H1 (cell line): ENCODE data around the gene GP1BB. TPM values are rescaled to one million over a fixed set of nuclear protein-coding genes. Genes with fewer than 3 reads are reported as not detected.

Experiments
- CTCF ChIA-PET: fragments of 300-600 bp; sonication (Branson Sonifier 250); formaldehyde crosslinking; loops from one replicate; lab custom pipeline; 2021; ENCODE audit not compliant: partially characterized antibody; lab: Charles Lee
- POLR2A ChIA-PET: fragments of 300-600 bp; sonication (Branson Sonifier 250); formaldehyde crosslinking; loops from one replicate; lab custom pipeline; 2021; ENCODE audit warnings: inconsistent platforms; ENCODE audit not compliant: partially characterized antibody; lab: Charles Lee
- DNase-seq, 2 experiments: peaks; one replicate each; pipeline versions ENCODE4 v3.0.0 to v3.0.0-alpha.2; 2010 to 2022; ENCODE audit warnings: low spot score in 2 of 2, low read depth in 1 of 2, mixed read lengths in 1 of 2
- FAIRE-seq: peaks from 2 replicates; lab custom pipeline; 2011; peaks lifted over from hg19 to GRCh38; lab: Jason Lieb, UNC
- H2AFZ ChIP-seq: 2 replicates; pipeline ENCODE4 v1.8.1; 2012; ENCODE audit warnings: low read length, inconsistent platforms
- H2AK5ac ChIP-seq: 2 replicates; pipeline ENCODE4 v1.6.1; 2013; ENCODE audit warnings: low read depth, low read length
- H2BK120ac ChIP-seq: replicated peaks from 2 replicates; pipeline ENCODE3; 2013; ENCODE audit warnings: low read depth, low read length, inconsistent platforms
- H2BK12ac ChIP-seq: 2 replicates; pipeline ENCODE4 v1.6.1; 2013; ENCODE audit warnings: low read depth, low read length
- H2BK15ac ChIP-seq: 2 replicates; pipeline ENCODE4 v1.6.1; 2013; ENCODE audit warnings: low read length
- H2BK20ac ChIP-seq: 2 replicates; pipeline ENCODE4 v1.6.1; 2013; ENCODE audit warnings: low read length
- H2BK5ac ChIP-seq: 2 replicates; pipeline ENCODE4 v1.6.1; 2013; ENCODE audit warnings: low read depth, low read length
- H3K14ac ChIP-seq: 2 replicates; pipeline ENCODE4 v1.6.1; 2013; ENCODE audit warnings: inconsistent platforms; ENCODE audit not compliant: insufficient read length
- H3K18ac ChIP-seq: 2 replicates; pipeline ENCODE4 v1.6.1; 2013; ENCODE audit warnings: low read length; ENCODE audit errors: extremely low read depth
- H3K23ac ChIP-seq: 2 replicates; pipeline ENCODE4 v1.6.1; 2013; ENCODE audit warnings: inconsistent platforms; ENCODE audit not compliant: insufficient read length
- H3K23me2 ChIP-seq: 2 replicates; pipeline ENCODE4 v1.6.1; 2013; ENCODE audit warnings: low read depth, low read length
- H3K27ac ChIP-seq: 2 replicates; pipeline ENCODE4 v1.6.1; 2011; ENCODE audit warnings: low read depth, low read length, inconsistent platforms
- H3K27me3 ChIP-seq, 4 experiments: replicated peaks in 1 of 4; 1 replicate in 1 of 4; 2 replicates in 3 of 4; pipeline versions ENCODE4 v1.6.1 to v1.8.1; 2011 to 2013; ENCODE audit warnings: low read length in 3 of 4, mild to moderate bottlenecking in 3 of 4, inconsistent platforms in 2 of 4, mixed read lengths in 2 of 4, moderate library complexity in 1 of 4; ENCODE audit not compliant: control insufficient read depth in 3 of 4, insufficient read depth in 3 of 4; ENCODE audit errors: extremely low read depth in 1 of 4
- H3K36me3 ChIP-seq, 4 experiments: 2 replicates each; pipeline versions ENCODE4 v1.6.1 to v1.8.1; 2011 to 2013; ENCODE audit warnings: mild to moderate bottlenecking in 4 of 4, low read length in 3 of 4, moderate library complexity in 2 of 4, control low read depth in 1 of 4, inconsistent platforms in 1 of 4; ENCODE audit not compliant: insufficient read depth in 4 of 4, control insufficient read depth in 2 of 4
- H3K4ac ChIP-seq: replicated peaks from 2 replicates; pipeline ENCODE3; 2013; ENCODE audit warnings: low read length, low read depth, mixed read lengths, inconsistent platforms; ENCODE audit not compliant: insufficient read length
- H3K4me1 ChIP-seq, 4 experiments: replicated peaks in 1 of 4; 1 replicate in 1 of 4; 2 replicates in 3 of 4; pipeline versions ENCODE4 v1.6.1 to v1.8.1; 2011 to 2013; ENCODE audit warnings: low read length in 3 of 4, inconsistent platforms in 2 of 4, mixed read lengths in 1 of 4; ENCODE audit not compliant: insufficient read depth in 4 of 4, control insufficient read depth in 3 of 4
- H3K4me2 ChIP-seq, 2 experiments: 2 replicates each; pipeline versions ENCODE4 v1.6.1 to v1.8.1; 2011 to 2013; ENCODE audit warnings: low read depth in 2 of 2, low read length in 2 of 2, control low read depth in 1 of 2, inconsistent platforms in 1 of 2, mild to moderate bottlenecking in 1 of 2; ENCODE audit not compliant: insufficient read depth in 1 of 2
- H3K4me3 ChIP-seq, 4 experiments: fragments of 200-600, 300-600 bp in 1 of 4; sonication (generic), shearing (Covaris generic), sonication (Bioruptor Twin) in 1 of 4; 2 replicates each; pipeline versions ENCODE4 v1.5.1 to v1.8.1; 2011 to 2016; ENCODE audit warnings: low read length in 4 of 4, low read depth in 3 of 4, control low read depth in 2 of 4, inconsistent platforms in 2 of 4, mild to moderate bottlenecking in 2 of 4, mixed read lengths in 1 of 4, moderate library complexity in 1 of 4; ENCODE audit not compliant: insufficient read depth in 2 of 4; ENCODE audit errors: extremely low read depth in 1 of 4
- H3K56ac ChIP-seq: replicated peaks from 2 replicates; pipeline ENCODE3; 2013; ENCODE audit warnings: low read depth, mild to moderate bottlenecking, mixed read lengths, low read length, inconsistent platforms; ENCODE audit not compliant: insufficient read length
- H3K79me1 ChIP-seq: 2 replicates; pipeline ENCODE4 v1.6.1; 2013; ENCODE audit warnings: low read depth, low read length, control low read depth
- H3K79me2 ChIP-seq, 2 experiments: 2 replicates each; pipeline versions ENCODE4 v1.6.1 to v1.8.1; 2012 to 2013; ENCODE audit warnings: low read length in 2 of 2, mild to moderate bottlenecking in 2 of 2, inconsistent platforms in 1 of 2; ENCODE audit not compliant: insufficient read depth in 2 of 2, control insufficient read depth in 1 of 2
- H3K9ac ChIP-seq, 4 experiments: replicated peaks in 1 of 4; 1 replicate in 1 of 4; 2 replicates in 3 of 4; pipeline versions ENCODE4 v1.6.1 to v1.8.1; 2011 to 2013; ENCODE audit warnings: low read depth in 3 of 4, low read length in 3 of 4, control low read depth in 2 of 4, mild to moderate bottlenecking in 2 of 4, moderate library complexity in 2 of 4, inconsistent platforms in 1 of 4; ENCODE audit errors: extremely low read depth in 1 of 4
- H3K9me3 ChIP-seq, 2 experiments: 2 replicates each; pipeline versions ENCODE4 v1.6.1 to v1.8.1; 2012 to 2013; ENCODE audit warnings: mild to moderate bottlenecking in 2 of 2, moderate library complexity in 2 of 2, control low read depth in 1 of 2, inconsistent platforms in 1 of 2, low read depth in 1 of 2, low read length in 1 of 2, mixed read lengths in 1 of 2; ENCODE audit not compliant: insufficient read depth in 2 of 2
- H4K20me1 ChIP-seq, 2 experiments: replicated peaks in 1 of 2; 2 replicates each; pipeline versions ENCODE3 to v1.8.1; 2011 to 2013; ENCODE audit warnings: inconsistent platforms in 2 of 2, low read length in 2 of 2, mild to moderate bottlenecking in 1 of 2; ENCODE audit not compliant: insufficient read depth in 2 of 2, control insufficient read depth in 1 of 2
- H4K5ac ChIP-seq: 2 replicates; pipeline ENCODE4 v1.6.1; 2013; ENCODE audit warnings: low read length, low read depth, mixed read lengths, inconsistent platforms; ENCODE audit not compliant: insufficient read length
- H4K8ac ChIP-seq: 2 replicates; pipeline ENCODE4 v1.8.0; 2013; ENCODE audit warnings: mild to moderate bottlenecking, moderate library complexity, low read length, inconsistent platforms; ENCODE audit not compliant: insufficient read depth; ENCODE audit errors: extremely low read depth
- H4K91ac ChIP-seq: replicated peaks from 2 replicates; pipeline ENCODE3; 2013; ENCODE audit warnings: low read length, mixed read lengths, inconsistent platforms; ENCODE audit not compliant: insufficient read length
- EP300 ChIP-seq, 2 experiments: IDR thresholded peaks; 1 replicate in 1 of 2; 2 replicates in 1 of 2; pipeline ENCODE4 v1.6.1; 2011 to 2012; ENCODE audit warnings: low read depth in 2 of 2, low read length in 2 of 2, mild to moderate bottlenecking in 2 of 2, borderline replicate concordance in 1 of 2, inconsistent platforms in 1 of 2, moderate library complexity in 1 of 2
- SAP30 ChIP-seq: fragments of 300-600 bp; sonication (generic); IDR thresholded peaks from 2 replicates; pipeline ENCODE4 v1.7.1; 2012; ENCODE audit warnings: low read length, moderate library complexity, mild to moderate bottlenecking, inconsistent platforms; ENCODE audit not compliant: insufficient read depth, insufficient replicate concordance
- SP1 ChIP-seq: IDR thresholded peaks from 2 replicates; pipeline ENCODE4 v1.6.1; 2011; ENCODE audit warnings: low read depth, low read length
- WGBS, 2 experiments: shearing (Covaris generic) in 1 of 2; methylation state at CpG; one replicate each; pipeline versions ENCODE4 v1.1.6 to v1.1.7; 2013 to 2015; ENCODE audit warnings: low lambda C conversion rate in 2 of 2, mixed read lengths in 2 of 2, inconsistent platforms in 1 of 2, low coverage in 1 of 2, missing lambda C conversion rate in 1 of 2; ENCODE audit not compliant: insufficient replicate concordance in 2 of 2, insufficient coverage in 1 of 2, insufficient read length in 1 of 2; ENCODE audit errors: extremely low coverage in 1 of 2, missing lambda C conversion rate in 1 of 2; 5-methylcytosine and 5-hydroxymethylcytosine counted together
- polyA plus RNA-seq, 7 experiments: library from polyadenylated mRNA; depleted of rRNA in 3 of 7; stranded (reverse) in 5 of 7; unstranded in 2 of 7; fragments of >200 nt in 5 of 7; fragments of 200-250 nt in 2 of 7; gene quantifications; 1 replicate in 5 of 7; 2 replicates in 1 of 7; 4 replicates in 1 of 7; pipeline versions ENCODE4 v1.2.1 to v1.2.3, GENCODE V29; 2011 to 2013; ENCODE audit warnings: missing spikeins in 2 of 7, mixed read lengths in 2 of 7
- total RNA-seq: library from RNA; stranded (reverse); fragmentation: NEBNext Ultra II Directional; extraction: Animal tissue kit (Norgen Biotek cat#: 25700); gene quantifications from 2 replicates; pipeline ENCODE4 v1.2.1, GENCODE V29; 2021

GP1BB gene
- total and polyA plus RNA-seq, 2 of the 8 experiments (the other 6 are each of a cell fraction or from before 2014, with no cell fraction given): 0.36 TPM; not detected in 1

GRCh38 chr22:19748991-19749664, 25.8 kb downstream of the GP1BB start:
- Histone ChIP-seq H3K18ac (no peak overlapping the region), H2BK5ac (no peak overlapping the region), H3K4ac (no peak overlapping the region), H2BK120ac (no peak overlapping the region), H4K8ac (no peak overlapping the region), H3K14ac (no peak overlapping the region), H3K4me3 (no peak overlapping the region), H2BK15ac (no peak overlapping the region), H3K23ac (no peak overlapping the region), H2BK20ac (no peak overlapping the region; the same call in 1 of the 2 replicates), H3K23me2 (no peaks in the 10 kb centered on the region; the same call in 1 of the 2 replicates), H2BK12ac (no peak overlapping the region), H2AK5ac (no peak overlapping the region), H3K4me1 (peaks cover 0 to 10% (median 2%) of the 10 kb centered on the region in 4 experiments; a peak in 2 of 7 replicates), H3K79me1 (no peaks in the 10 kb centered on the region), H3K4me2 (no peak overlapping the region), H3K36me3 (no peaks in the 10 kb centered on the region), H4K91ac (no peak overlapping the region), H3K27me3 (peaks cover 9 to 23% (median 18%) of the 10 kb centered on the region in 4 experiments), H3K27ac (no peak overlapping the region), H3K9ac (no peak overlapping the region), H3K9me3 (no peaks in the 10 kb centered on the region), H4K5ac (no peak overlapping the region), H4K20me1 (peaks cover 1 to 5% of the 10 kb centered on the region in 2 experiments), H2AFZ (no peak overlapping the region), H3K79me2 (no peaks in the 10 kb centered on the region), H3K56ac (no peak overlapping the region)
- ChIA-PET CTCF (interaction anchor here (0.9 to 16.5 kb wide), 5 partner anchors 13 to 66 kb away, joined by 3 to 168 read pairs (median 4); partner anchors contain the start of gene GP1BB), POLR2A (interaction anchor here (0.9 kb wide), 2 partner anchors 98 to 139 kb away, joined by 3 read pairs; no protein-coding TSS in a partner anchor)
- FAIRE-seq (no peak), DNase-seq (no peak)
- WGBS, 2 experiments: 86% methylated on average over 15 of the region's 15 CpGs; no CpG with 5 or more reads in 1 of the 2 experiments
- TF ChIP-seq EP300 (IDR thresholded peaks at IDR 0.05; ENCODE audit: borderline replicate concordance in 1 of 2, low read depth in 2 of 2, low read length in 2 of 2) (no peak), SAP30 (no peak), SP1 (no peak)
